GM03348 (cell line): ENCODE data around the gene AKNAD1.

Experiments used
- DNase-seq: peaks from one replicate; pipeline ENCODE4 v3.0.0; 2012; ENCODE audit warnings: low spot score

The AKNAD1 gene

DNA sequence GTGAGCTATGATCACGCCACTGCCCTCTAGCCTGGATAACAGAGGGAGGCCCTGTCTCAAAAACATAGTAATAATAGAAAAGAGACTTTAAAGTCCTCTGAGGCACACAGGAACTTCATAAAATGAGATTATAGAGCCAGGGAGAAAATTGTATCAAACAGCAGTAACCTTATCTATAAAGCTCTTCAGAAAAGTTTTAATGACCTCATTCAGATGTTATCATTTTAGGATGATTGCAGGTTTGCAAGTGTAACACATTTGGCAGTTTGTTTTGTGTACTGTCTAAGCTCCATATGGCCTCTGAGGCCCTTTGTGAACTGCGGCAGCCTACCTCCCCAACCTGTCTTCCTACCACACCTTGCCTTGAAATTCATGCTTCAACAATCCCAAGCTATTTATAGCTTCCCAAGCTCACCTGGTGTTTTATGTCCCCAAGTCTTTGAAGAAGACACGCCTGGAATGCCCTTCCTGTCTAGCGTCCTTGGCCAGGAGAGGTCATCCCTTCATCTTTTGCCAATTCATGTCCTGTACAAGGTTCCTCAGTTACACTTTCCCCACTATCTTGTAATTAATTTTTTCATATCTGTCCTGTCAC, 8.5 kb upstream of the AKNAD1 start:
- no peak for DNase-seq

DNA sequence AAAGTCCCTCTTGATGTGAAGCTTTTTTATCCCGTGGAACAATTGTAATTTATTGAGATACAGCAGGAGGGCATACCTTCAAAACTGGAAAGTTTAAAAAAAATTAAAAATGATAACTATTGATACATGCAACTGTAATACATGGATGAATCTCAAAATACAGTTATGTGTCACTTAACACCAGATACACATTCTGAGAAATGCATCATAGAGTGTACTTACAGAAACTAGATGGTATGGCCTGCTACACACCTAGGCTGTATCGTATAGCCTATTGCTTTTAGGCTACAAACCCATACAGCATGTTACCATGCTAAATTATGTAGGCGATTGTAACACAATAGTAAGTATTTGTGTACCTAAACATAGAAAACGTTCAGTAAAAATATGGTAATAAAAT, 7.1 kb upstream of the AKNAD1 start:
- DNase-seq = no peak

DNA sequence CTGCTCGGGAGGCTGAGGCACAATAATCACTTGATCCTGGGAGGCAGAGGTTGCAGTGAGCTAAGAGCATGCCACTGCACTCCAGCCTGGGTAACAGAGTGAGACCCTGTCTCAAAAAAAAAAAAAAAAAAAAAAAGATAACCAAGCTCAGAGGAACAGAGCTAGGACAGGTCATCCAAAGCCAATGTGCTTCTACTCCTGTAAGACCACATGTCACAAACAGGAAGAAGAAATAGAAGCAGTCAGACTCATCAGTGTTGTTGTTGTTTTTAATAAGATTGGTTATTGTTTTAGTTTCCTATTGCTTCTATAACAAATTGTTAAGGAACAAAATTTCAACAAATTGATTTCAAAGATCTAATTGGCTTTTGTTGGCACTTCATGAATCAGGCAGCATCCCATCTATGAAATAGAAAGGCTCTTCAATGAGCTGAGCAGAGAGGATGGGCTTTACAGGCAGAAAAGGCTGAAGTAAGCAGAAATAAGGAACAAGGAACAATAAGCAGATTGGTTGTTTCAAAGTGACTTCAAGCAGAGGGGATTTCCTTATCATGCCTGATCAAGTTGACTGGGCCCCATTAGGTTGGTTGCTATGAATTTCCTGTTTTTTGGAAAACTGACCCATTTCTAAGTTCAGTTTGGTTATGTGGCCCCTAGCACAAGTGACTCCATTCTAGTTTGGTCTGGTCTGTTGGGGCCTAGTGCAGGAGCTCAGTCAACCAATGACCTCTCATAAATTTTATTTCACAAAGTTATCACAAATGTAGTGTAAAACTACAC, 6.0 kb upstream of the AKNAD1 start:
- DNase-seq = no peak

DNA sequence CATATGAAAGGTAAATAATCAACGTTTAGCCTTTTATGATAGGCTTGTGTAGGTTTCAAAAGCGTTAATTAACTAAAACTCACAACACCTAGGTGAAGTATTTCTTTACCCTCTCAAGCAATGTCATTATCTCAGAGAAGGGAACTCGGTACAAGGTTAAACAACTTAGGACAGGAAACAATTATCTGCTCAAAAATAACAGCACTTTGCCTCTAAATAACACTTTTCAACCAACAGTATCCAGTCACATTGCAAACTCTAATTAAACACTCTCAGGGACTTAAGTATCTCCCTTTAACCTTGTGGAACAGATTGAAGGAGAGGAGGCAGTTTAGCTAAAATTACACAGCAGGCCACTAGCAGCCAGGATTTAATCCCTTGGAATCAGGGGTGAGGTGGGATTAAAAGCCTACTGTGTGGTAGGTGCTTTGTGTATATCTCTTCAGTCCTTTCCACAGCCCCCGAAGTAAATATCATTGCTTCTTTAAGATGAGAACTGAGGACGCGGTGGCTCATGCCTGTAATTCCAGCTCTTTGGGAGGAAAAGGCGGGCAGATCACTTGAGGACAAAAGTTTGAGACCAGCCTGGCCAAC, 5.2 kb upstream of the AKNAD1 start:
- no peak for DNase-seq

DNA sequence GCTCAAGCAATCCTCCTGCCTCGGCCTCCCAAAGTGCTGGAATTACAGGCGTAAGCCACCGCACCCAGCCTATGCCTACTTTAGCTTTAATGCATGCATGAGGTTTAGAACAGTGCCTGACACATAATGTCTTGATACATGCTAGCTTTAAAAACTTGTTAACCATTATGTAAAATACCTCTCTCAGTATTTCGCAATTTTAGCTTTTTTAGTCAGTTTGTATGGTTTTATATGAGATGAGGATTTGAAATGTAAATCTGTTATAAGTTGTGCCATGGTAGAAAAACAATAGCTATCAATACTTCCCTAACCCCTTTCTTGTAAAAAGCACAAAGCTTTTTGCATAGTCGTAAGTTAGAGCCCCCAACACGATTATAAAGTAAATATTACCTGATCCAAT, 4.7 kb upstream of the AKNAD1 start:
- no peak for DNase-seq

DNA sequence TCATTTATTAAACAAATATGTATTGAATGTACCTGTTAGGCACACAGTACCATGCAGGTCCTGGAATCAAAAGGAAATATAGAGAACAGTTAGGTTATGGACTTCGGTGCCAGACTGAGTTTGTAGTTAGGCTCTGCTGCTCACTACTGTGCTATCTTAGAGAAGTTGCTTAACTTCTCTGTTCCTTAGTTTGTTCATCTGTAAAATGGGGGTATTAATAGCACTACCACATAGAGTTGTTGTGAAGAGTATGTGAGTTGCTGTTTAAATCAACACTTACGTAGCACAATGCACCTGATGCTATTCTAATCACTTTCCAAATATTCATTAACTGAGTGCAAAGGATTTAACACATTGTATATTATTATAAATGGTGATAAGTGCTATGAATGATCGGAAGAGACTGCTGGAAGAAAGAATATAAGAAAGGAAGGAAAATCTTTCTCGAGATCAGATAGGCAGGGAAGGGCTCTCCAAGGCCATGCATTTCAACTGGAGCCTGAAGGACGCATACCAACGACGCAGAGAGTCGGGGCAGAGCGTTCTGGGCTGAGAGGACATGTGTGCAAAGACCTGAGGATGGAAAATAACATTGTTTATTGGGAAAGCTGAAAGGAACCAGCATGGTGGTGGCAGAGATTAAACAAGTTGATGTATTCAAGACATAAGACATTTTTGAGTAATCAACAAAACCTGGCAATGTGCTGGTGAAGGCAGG, 3.5 kb upstream of the AKNAD1 start:
- DNase-seq = no peak

DNA sequence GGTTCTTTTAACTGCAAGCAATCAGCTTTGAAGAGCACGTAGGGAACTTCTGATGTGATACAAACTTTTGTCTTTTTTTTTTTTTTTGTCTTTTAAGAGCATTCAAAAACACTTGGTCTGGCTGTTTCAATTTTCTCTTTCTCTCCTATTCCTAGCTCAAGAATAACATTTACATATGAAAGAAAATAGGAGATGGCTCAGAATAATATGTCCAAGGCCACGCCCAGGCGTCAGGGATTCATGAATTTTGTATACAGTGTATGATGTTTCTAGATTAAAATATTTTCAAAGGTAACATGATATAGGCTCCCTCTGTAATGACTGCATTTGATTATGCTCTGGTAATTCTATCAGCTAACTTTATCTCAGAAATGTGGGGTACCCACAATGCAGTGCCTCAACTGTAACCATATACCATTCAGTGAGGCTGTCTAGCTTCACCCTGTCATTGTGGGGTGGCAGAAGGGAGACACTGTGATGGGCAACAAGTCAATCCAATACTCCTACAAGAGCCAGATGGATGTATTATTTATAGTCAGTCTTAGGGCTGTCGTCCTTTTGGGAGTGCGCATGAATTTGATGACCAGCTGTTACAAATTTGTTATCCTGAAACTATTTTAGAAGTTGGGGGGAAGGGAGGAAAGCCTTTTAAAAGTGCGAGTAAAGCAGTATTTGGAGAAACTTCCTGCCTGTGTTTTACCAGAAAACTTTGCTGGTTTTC, 1.5 kb upstream of the AKNAD1 start:
- DNase-seq = no peak

DNA sequence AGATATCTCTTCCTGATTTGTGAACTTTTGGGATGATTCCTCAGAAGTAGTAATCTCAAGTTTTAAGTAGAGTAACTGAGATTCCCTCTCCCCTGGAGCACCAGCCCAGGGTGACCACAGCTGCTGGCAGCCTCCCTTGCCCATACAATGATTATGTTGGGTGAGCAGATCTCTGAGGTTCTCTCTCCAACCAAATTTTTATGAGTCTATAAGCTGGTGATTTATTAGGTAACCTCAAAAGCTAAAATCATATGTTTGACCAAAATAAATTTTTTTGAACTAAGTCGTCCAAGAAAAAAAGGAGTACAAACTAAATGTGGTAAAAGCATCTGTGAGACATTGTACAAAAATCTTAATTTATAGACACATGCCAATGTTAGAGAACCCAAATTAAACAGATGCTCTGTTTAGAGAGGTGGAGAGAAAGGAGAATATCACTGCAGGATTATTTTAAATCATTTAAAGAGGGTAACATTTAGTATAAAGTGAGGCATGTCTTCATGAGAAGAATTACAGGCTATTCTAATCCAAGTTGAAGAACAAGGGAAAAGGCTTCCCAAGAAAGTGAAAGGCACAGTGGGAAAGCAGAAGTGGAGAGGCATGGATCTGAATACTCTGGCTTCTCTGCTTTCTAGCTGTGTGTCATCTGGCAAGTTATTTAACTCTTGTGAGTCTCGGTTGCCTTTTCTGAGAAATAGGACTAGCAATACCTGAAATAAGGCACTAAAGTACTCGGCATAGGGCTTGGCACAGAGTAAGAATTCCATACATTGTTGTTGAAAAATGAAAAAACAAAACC, 2.5 kb downstream of the AKNAD1 start:
- DNase-seq = peak; percentile 52

DNA sequence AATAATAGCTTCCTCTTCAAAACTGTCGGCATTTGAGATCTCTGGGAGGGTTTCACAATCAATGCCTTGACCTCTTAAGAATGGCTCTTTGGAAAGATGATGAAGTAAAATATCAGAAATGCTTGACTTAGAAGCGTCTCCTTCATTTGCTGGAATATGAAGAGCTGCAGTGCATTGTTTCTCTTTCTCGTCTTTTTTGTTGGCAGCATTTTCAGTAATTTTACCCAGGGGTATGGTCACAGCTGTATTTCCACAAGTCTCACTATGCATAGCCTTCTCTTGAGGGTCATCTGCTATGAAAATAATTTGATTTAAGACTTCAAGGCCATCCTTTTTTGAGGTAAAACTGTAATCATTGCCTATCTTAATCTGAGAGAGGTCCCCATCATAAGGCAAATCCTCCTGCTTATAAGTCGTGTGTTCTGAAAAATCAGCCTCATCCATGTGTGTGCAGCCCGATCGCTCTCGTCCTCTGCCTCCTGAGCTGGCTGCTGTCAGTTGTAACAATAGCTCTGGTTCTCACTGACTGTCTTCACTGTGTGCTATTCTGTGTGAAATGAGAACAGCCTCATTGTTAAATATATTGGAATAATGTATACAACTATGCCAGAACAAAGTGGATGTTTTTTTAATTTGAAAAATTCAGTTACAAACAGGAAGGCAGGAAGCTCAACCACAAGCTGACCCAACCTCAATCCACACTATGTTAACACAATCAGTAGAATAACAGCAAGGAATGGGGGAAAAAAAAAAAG, 4.5 kb downstream of the AKNAD1 start:
- peak; percentile 16 for DNase-seq

DNA sequence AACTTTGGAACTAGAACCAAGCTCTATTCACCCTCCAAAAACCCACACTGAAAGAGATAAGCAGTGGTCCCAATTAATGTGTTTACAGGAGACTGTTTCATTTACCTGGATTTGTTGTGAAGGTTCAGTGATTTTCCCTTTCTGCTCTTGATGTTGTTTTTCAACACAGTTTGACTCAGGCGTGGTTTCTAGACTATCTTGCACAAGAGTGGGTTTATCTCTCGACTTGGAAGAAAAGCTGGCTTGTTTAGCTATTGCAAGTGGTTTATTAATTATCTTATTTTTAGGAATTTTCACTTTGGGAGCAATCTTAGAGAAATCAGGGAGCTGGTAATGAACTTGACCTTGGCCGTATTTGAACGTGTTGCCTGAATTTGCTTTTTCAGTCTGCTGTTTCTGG, 5.3 kb downstream of the AKNAD1 start:
- DNase-seq = no peak

DNA sequence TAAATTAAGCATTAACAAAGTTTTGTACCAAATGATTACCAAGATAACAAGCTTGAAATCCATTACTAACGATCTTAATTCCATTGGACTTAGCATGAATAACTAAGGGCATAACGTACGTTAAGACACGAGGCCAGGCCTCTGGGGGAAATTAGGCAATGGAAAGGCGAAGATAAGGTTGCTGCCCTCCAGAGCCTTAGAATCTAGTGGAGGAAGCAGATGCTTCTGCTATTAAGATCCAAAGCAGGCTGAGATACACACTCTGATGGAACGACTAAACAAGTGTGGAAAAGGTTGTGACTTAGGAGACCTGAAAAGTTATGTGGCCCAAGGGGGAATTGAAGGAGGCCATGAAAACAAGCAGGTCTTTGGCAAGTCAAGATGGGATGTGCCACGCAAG, 6.0 kb downstream of the AKNAD1 start:
- no peak for DNase-seq

DNA sequence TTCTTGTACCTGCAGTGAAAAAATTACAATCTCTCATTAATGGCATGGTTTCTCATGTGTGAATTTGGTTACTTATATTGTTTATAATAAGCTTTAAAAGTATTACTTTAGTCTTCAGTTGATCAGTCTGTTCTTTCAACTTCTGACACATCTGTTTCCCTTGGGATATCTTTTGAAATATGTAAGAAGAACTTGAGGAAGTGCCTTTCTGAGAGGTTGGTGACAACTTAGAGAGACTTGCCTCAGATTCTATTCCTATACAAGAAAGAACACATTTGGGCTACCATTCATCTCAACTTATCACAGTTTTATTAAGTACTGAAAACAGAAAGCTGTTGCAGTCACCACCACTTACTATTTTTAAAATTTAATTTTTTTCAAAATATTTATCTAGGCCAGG, 8.1 kb downstream of the AKNAD1 start:
- no peak for DNase-seq

DNA sequence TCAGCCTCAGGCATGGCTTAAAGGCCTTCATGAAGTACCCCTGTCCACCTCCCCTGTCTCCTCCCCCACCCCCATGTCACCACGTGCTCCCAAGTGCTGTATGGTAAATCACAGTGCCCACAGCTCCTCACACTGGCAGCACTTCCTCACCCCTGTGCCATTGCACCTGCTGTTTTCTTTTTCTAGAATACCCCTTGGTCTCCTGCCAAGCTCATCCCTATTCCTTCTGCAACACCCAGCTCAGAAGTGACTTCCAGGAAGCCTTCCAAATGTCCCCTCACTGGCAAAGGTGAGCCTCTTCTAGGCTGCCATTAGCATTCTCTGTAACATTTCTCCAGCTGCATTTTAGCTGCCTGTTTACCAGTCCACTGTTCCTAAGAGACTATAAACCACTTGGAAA, 9.4 kb downstream of the AKNAD1 start:
- DNase-seq = no peak

DNA sequence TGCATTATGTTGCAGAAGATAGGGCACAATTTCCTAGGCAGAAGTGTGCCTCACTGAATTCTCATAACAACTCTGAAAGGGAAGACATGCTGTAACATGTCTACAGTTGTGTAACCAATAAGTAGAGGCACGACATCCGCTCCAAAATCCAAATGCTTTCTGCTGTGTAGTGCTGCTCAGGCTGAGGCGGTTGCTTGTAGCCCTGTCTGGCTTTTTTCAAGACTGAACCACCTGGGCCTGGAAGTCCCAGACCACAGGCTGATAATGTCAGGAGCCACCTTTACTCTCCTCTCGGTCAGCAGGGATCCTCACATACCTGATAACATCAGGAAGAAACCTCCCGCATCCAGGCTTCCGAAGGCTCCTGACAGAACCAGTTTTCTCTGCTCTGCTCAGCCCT, 10.9 kb downstream of the AKNAD1 start:
- no peak for DNase-seq

DNA sequence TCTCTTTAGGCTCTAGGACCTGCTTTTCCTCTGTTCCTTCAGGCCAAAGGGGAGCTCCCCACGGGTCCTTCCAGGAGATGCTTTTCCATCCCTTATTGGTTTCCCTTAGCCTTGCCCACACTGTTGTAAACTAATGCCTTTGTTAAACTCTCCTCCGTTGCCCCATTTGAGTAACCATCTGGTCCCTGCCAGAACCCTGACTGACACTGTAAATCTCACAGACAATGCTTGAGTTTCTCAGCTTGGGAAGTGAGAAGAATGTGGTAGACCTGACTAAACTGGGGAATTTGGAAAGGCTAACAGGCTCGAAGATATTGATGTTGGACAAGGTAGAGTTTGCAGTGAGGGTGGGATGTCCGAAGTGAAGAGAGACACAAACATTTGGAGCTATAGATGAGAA, 11.4 kb downstream of the AKNAD1 start:
- DNase-seq = no peak

DNA sequence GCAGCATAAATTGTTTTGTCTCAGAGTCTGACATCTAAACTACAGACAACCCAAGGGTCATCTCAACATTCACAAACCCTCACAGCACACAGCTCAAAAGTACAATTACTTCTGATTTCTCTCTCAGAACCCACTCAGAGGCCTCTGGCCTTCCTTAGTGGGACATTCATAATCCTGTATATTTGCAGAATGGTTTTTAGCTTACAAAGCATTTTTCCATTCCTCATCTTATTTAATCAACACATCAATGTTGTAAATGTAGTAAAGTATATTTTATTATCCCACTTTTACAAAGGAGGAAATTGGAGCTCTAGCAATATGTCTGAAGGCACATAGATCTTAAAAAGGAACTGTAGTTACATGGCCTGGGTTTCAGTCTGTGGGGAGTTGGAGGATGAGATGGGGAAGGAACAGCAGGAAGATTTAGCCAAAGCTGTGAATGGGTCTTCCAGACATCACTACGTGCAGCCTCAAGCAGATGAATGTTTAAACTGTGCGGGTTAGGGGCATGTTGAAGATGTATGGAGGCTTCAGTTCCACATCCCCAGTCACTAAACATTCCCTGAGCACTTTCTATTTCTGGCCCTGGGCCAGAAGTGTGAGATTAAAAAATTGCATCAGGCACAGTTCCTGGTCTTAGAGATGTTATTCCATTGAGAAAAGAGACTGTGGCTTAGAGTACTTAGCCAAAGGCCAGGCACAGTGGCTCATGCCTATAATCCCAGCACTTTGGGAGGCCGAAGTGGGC, 13.3 kb downstream of the AKNAD1 start:
- DNase-seq = no peak

DNA sequence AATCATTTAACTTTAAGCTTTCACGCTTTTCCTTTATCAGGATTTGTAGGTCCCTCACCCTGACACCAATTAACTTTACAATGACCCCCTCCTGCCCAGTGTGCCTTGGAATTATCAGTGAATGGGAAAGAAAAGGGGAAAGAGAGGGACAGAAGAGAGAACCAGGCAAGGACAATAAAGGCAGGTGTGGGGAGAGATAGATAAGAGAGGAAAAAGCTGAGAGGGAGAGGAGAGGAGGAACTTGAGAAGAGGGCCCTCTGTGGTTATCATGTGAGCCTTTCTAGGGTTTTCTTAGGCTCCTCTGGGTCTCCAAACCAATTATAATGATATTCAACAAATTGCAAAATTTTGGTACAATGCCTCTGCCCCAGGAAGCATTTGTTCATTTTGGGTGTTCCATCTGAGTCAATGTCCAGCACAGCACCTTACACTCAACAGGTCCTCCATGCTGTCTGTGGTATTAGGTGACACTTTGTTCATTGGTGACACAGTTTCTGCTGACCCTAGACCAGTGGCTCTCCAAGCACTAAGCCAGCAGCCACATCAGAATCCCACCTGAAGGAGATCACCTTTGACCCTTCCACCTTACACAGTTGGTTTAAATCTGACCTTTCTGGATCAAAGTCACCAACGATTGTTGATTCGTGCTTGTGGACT, 14.2 kb downstream of the AKNAD1 start:
- DNase-seq = no peak

DNA sequence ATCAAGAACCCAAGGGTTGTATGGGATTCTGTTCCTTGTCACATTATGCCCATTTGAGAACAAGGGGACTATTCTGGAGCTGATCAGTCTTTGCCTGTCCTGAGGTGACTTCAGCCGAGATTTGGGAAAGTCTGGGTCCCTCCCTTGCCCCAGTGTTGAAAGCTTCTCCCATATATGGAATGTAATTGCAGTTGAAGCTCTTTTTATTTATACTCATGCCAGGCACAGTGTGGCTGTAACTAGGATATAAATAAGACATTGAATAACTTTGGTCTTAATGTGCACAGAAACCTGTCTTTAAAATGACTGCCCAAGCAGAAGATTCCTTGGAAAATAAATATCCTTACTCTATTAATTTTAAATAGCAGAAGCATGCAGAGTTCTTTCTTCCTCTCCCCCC, 15.2 kb downstream of the AKNAD1 start:
- DNase-seq = no peak

DNA sequence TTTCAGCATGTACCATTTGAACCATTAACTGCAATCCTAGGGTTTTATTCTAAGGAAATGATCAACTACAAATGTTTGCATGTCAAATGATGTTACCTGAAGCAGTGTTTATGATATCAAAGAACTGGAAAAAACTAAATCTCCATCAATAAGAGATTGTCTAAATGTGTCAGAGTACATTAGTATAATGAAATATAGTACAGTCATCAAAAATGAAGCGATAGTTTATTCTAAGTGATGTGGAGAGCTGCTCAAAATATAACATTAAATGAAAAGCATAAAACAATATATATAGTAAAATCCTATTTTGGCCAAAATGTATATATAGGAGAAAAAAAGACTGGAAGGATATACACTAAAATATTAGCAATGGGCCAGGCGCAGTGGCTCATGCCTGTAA, 24.0 kb downstream of the AKNAD1 start:
- DNase-seq = no peak

DNA sequence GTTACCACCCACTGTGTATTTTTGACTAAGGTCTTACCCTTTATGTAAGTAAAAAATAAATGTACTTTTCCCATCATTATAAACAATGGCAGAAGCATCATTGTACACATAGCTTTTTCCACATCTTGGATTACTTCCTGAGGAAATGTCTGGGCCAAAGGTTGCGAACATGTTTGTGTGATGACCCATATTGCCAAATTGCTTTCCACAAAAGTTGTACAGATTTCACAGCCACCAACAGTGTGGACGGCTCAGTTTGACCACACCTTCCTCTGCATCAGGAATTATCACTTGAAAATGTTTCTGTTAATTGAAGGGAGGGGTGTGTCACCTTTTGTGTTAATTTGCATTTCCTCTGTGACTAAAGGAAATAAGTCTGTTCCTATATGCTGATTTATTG, 25.7 kb downstream of the AKNAD1 start:
- DNase-seq = peak; percentile 62
